WTC11 (cell line): ENCODE results near the gene SLC24A1. TPM values are rescaled to one million over a fixed set of nuclear protein-coding genes. Genes with fewer than 3 reads are reported as not detected.

Experiments
- ATAC-seq: fragments of 200-7000 bp; cut with Tn5 transposase; 2 replicates; pipeline ENCODE4 v1.10.0; 2021; ENCODE audit warnings: mild to moderate bottlenecking, moderate library complexity
- CTCF ChIA-PET: fragments of 300-600 bp; sonication (Branson Sonifier 250); formaldehyde crosslinking; loops from one replicate; lab custom pipeline; 2021; ENCODE audit warnings: antibody characterized with exemption; lab: Charles Lee
- POLR2A ChIA-PET: fragments of 350-600 bp; sonication (Branson Sonifier 250); formaldehyde crosslinking; loops from one replicate; lab custom pipeline; 2021; ENCODE audit warnings: antibody characterized with exemption; lab: Charles Lee
- DNase-seq: peaks from one replicate; pipeline ENCODE4 v3.0.0; 2021; ENCODE audit warnings: low spot score
- H3K27ac Mint-ChIP-seq: 2 replicates; pipeline ENCODE4 v1.8.0; 2021; ENCODE audit warnings: mixed read lengths
- H3K27me3 Mint-ChIP-seq: 2 replicates; pipeline ENCODE4 v1.8.0; 2021; ENCODE audit warnings: low read depth, mild to moderate bottlenecking, moderate library complexity, mixed read lengths
- H3K36me3 Mint-ChIP-seq: 2 replicates; pipeline ENCODE4 v1.8.0; 2021; ENCODE audit warnings: mixed read lengths
- H3K4me1 Mint-ChIP-seq: 2 replicates; pipeline ENCODE4 v1.8.0; 2022; ENCODE audit warnings: mixed read lengths
- H3K4me3 Mint-ChIP-seq: 2 replicates; pipeline ENCODE4 v1.8.0; 2021; ENCODE audit warnings: mild to moderate bottlenecking, moderate library complexity, mixed read lengths
- H3K9me3 Mint-ChIP-seq: 2 replicates; pipeline ENCODE4 v1.8.0; 2021; ENCODE audit warnings: mixed read lengths
- AR ChIP-seq: fragments of 250-450 bp; sonication (Bioruptor Pico); IDR thresholded peaks from 2 replicates; pipeline ENCODE4 v1.9.0; 2021; ENCODE audit warnings: mild to moderate bottlenecking
- ATF6 ChIP-seq: sonication (generic); formaldehyde crosslinking; IDR thresholded peaks from 2 replicates; pipeline ENCODE4 v1.8.1; 2023; ENCODE audit warnings: mild to moderate bottlenecking, missing genetic modification reagents
- CREB1 ChIP-seq: sonication (generic); formaldehyde crosslinking; IDR thresholded peaks from 2 replicates; pipeline ENCODE4 v1.8.0; 2023; ENCODE audit warnings: mild to moderate bottlenecking, missing genetic modification reagents
- ELF4 ChIP-seq: sonication (generic); formaldehyde crosslinking; IDR thresholded peaks from 2 replicates; pipeline ENCODE4 v1.8.1; 2022; ENCODE audit warnings: low read depth, mild to moderate bottlenecking, moderate library complexity, missing genetic modification reagents
- IRF2 ChIP-seq: sonication (generic); formaldehyde crosslinking; IDR thresholded peaks from 2 replicates; pipeline ENCODE4 v1.8.0; 2022; ENCODE audit warnings: low read depth, missing genetic modification reagents, borderline replicate concordance
- JAZF1 ChIP-seq: fragments of 250-450 bp; sonication (Bioruptor Pico); IDR thresholded peaks from 2 replicates; pipeline ENCODE4 v1.9.0; 2021; ENCODE audit warnings: moderate library complexity, mild to moderate bottlenecking, inconsistent platforms
- MYBL2 ChIP-seq: sonication (generic); formaldehyde crosslinking; IDR thresholded peaks from 2 replicates; pipeline ENCODE4 v1.8.1; 2023; ENCODE audit warnings: mild to moderate bottlenecking, moderate library complexity, missing genetic modification reagents
- NFATC4 ChIP-seq: fragments of 250-450 bp; sonication (Bioruptor Pico); IDR thresholded peaks from 2 replicates; pipeline ENCODE4 v1.9.0; 2021; ENCODE audit warnings: mild to moderate bottlenecking
- PRRX2 ChIP-seq: fragments of 250-450 bp; sonication (Bioruptor Pico); IDR thresholded peaks from 2 replicates; pipeline ENCODE4 v1.8.0; 2021; ENCODE audit warnings: mild to moderate bottlenecking
- RELA ChIP-seq: sonication (generic); formaldehyde crosslinking; IDR thresholded peaks from 2 replicates; pipeline ENCODE4 v1.8.1; 2022; ENCODE audit warnings: missing genetic modification reagents, mild to moderate bottlenecking, borderline replicate concordance
- RORB ChIP-seq: fragments of 250-450 bp; sonication (Bioruptor Pico); IDR thresholded peaks from 2 replicates; pipeline ENCODE4 v1.9.0; 2021; ENCODE audit warnings: mild to moderate bottlenecking
- SMAD4 ChIP-seq: sonication (generic); formaldehyde crosslinking; IDR thresholded peaks from 2 replicates; pipeline ENCODE4 v1.8.0; 2022; ENCODE audit warnings: mild to moderate bottlenecking, missing genetic modification reagents
- SP1 ChIP-seq: sonication (generic); formaldehyde crosslinking; conservative IDR thresholded peaks from 2 replicates; pipeline ENCODE4 v1.8.1; 2022; ENCODE audit warnings: missing genetic modification reagents
- TEAD1 ChIP-seq: sonication (generic); formaldehyde crosslinking; IDR thresholded peaks from 2 replicates; pipeline ENCODE4 v1.8.0; 2022; ENCODE audit warnings: mild to moderate bottlenecking, missing genetic modification reagents
- USF1 ChIP-seq: sonication (generic); formaldehyde crosslinking; IDR thresholded peaks from 2 replicates; pipeline ENCODE4 v1.8.0; 2022; ENCODE audit warnings: mild to moderate bottlenecking, missing genetic modification reagents
- ZBTB21 ChIP-seq: sonication (generic); formaldehyde crosslinking; IDR thresholded peaks from 2 replicates; pipeline ENCODE4 v1.8.1; 2023; ENCODE audit warnings: mild to moderate bottlenecking, missing genetic modification reagents, borderline replicate concordance
- ZNF121 ChIP-seq: sonication (generic); formaldehyde crosslinking; IDR thresholded peaks from 2 replicates; pipeline ENCODE4 v1.8.0; 2023; ENCODE audit warnings: missing genetic modification reagents
- ZNF138 ChIP-seq: sonication (generic); formaldehyde crosslinking; conservative IDR thresholded peaks from 2 replicates; pipeline ENCODE4 v1.8.1; 2022; ENCODE audit warnings: mild to moderate bottlenecking, moderate library complexity, missing genetic modification reagents
- ZNF263 ChIP-seq: sonication (generic); formaldehyde crosslinking; IDR thresholded peaks from 2 replicates; pipeline ENCODE4 v1.8.1; 2022; ENCODE audit warnings: low read depth, mild to moderate bottlenecking, moderate library complexity, missing genetic modification reagents
- ZNF425 ChIP-seq: fragments of 250-450 bp; sonication (Bioruptor Pico); conservative IDR thresholded peaks from 2 replicates; pipeline ENCODE4 v1.9.0; 2021; ENCODE audit warnings: mild to moderate bottlenecking
- total RNA-seq: library from RNA; stranded (reverse); gene quantifications from 3 replicates; pipeline ENCODE4 v1.2.3, GENCODE V29; 2021
- TF ChIP-seq, protein P1 (sequence below): fragments of 250-450 bp; sonication (Bioruptor Pico); IDR thresholded peaks from 2 replicates; pipeline ENCODE4 v1.8.0; 2021; ENCODE audit warnings: mild to moderate bottlenecking
- TF ChIP-seq, protein P2 (sequence below): fragments of 250-450 bp; sonication (Bioruptor Pico); IDR thresholded peaks from 2 replicates; pipeline ENCODE4 v1.9.0; 2021; ENCODE audit warnings: mild to moderate bottlenecking

SLC24A1 gene
- total RNA-seq, 1 experiment from 2014 or later, result 7.0 TPM

GRCh38 chr15:65621638-65622037 is at the start of gene SLC24A1 (continued):
- TF ChIP-seq NFATC4 (no peak), SMAD4 (CRISPR knock-in tag) (no peak)

DNA sequence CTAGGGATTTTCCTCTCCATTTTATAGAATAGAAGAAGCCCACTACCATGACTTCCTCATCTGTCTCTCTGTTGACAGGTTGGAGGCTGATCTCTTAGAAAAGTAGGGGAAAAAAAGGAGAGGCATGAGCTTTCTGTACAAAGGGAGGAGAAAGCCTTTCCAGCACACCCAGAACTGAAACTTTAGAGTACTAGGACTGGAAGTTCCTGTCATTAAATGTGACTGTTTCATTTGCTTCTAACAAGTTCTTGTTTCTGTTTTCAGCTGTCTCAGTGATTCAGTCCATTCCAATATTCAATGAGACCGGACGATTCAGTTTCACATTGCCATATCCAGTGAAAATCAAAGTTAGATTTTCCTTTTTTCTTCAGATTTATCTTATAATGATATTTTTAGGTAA is 49.8 kb upstream of the SLC24A1 start:
- DNase-seq, result no peak
- no peak for TF ChIP-seq TEAD1
- no peak for TF ChIP-seq CREB1 (CRISPR knock-in tag)
- no peak for TF ChIP-seq ZNF121
- no peak for TF ChIP-seq ELF4 (CRISPR knock-in tag)
- TF ChIP-seq ZNF263 (CRISPR knock-in tag), result no peak
- TF ChIP-seq, all 79 proteins: peak for 0
- Mint-ChIP-seq H3K4me3 (no peak overlapping the region), H3K27ac (no peak overlapping the region), H3K9me3 (no peaks in the 10 kb centered on the region), H3K4me1 (no peaks in the 10 kb centered on the region), H3K36me3 (peaks cover 51% of the 10 kb centered on the region), H3K27me3 (no peaks in the 10 kb centered on the region)
- CTCF ChIA-PET, result no interaction called here
- ATAC-seq, result no peak
- POLR2A ChIA-PET, result no interaction called here

GRCh38 chr15:65576664-65577063 is 45.1 kb upstream of the SLC24A1 start:
- POLR2A ChIA-PET, result no interaction called here
- Mint-ChIP-seq H3K36me3 (peaks cover 33% of the 10 kb centered on the region), H3K9me3 (no peaks in the 10 kb centered on the region), H3K4me3 (no peak overlapping the region), H3K4me1 (peaks cover 17% of the 10 kb centered on the region), H3K27ac (no peak overlapping the region), H3K27me3 (no peaks in the 10 kb centered on the region)
- CTCF ChIA-PET, result no interaction called here
- ATAC-seq (no peak), DNase-seq (no peak)
- TF ChIP-seq ATF6 (CRISPR knock-in tag), result no peak
- TF ChIP-seq JAZF1 (CRISPR knock-in tag), result no peak
- TF ChIP-seq, protein P1, sequence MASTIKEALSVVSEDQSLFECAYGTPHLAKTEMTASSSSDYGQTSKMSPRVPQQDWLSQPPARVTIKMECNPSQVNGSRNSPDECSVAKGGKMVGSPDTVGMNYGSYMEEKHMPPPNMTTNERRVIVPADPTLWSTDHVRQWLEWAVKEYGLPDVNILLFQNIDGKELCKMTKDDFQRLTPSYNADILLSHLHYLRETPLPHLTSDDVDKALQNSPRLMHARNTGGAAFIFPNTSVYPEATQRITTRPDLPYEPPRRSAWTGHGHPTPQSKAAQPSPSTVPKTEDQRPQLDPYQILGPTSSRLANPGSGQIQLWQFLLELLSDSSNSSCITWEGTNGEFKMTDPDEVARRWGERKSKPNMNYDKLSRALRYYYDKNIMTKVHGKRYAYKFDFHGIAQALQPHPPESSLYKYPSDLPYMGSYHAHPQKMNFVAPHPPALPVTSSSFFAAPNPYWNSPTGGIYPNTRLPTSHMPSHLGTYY (CRISPR knock-in tag), result no peak
- TF ChIP-seq IRF2 (CRISPR knock-in tag), result no peak
- no peak for TF ChIP-seq ZBTB21 (CRISPR knock-in tag)
- no peak for TF ChIP-seq SP1 (CRISPR knock-in tag)
- no peak for TF ChIP-seq RORB (CRISPR knock-in tag)
- no peak for TF ChIP-seq NFATC4
- no peak for TF ChIP-seq PRRX2 (CRISPR knock-in tag)
- no peak for TF ChIP-seq MYBL2 (CRISPR knock-in tag)
- TF ChIP-seq TEAD1, result no peak
- no peak for TF ChIP-seq ZNF138 (CRISPR knock-in tag)
- TF ChIP-seq RELA (CRISPR knock-in tag), result no peak

- H3K27ac Mint-ChIP-seq, result peak overlapping the region; percentile 71
- ATAC-seq, result no peak
- TF ChIP-seq USF1 (CRISPR knock-in tag), result no peak
- no peak for TF ChIP-seq TEAD1
- TF ChIP-seq RELA (CRISPR knock-in tag), result no peak
- no peak for TF ChIP-seq ZNF425 (CRISPR knock-in tag)
- no peak for TF ChIP-seq ZNF121
- TF ChIP-seq, protein P2, sequence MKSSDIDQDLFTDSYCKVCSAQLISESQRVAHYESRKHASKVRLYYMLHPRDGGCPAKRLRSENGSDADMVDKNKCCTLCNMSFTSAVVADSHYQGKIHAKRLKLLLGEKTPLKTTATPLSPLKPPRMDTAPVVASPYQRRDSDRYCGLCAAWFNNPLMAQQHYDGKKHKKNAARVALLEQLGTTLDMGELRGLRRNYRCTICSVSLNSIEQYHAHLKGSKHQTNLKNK, result no peak
- no peak for TF ChIP-seq AR
Observed at GRCh38 chr15:65577129-65577996, 44.4 kb upstream of the SLC24A1 start.

More at GRCh38 chr15:65577129-65577996, 44.4 kb upstream of the SLC24A1 start:
- peaks cover 17% of the 10 kb centered on the region for H3K4me1 Mint-ChIP-seq
- H3K27me3 Mint-ChIP-seq, result no peaks in the 10 kb centered on the region
- ChIA-PET POLR2A (no interaction called here), CTCF (no interaction called here)
- H3K4me3 Mint-ChIP-seq, result no peak overlapping the region
- DNase-seq, result no peak
- peaks cover 35% of the 10 kb centered on the region for H3K36me3 Mint-ChIP-seq
- H3K9me3 Mint-ChIP-seq, result no peaks in the 10 kb centered on the region
